PC-3 (cell line): Measurements from ENCODE around the gene RHOXF1.

Source experiments
- CTCF ChIP-seq: fragments of 300-600 bp; sonication (generic); conservative IDR thresholded peaks from 2 replicates; pipeline ENCODE4 v1.5.1; 2017; ENCODE audit warnings: antibody characterized with exemption, low read depth, mild to moderate bottlenecking, low read length
- EZH2 ChIP-seq: fragments of 300-600 bp; sonication (generic); IDR thresholded peaks from one replicate; pipeline ENCODE4 v1.6.1; 2017; ENCODE audit warnings: antibody characterized with exemption, mild to moderate bottlenecking, low read length; ENCODE audit not compliant: unreplicated experiment
- EZH2phosphoT487 ChIP-seq: fragments of 300-600 bp; sonication (generic); IDR thresholded peaks from 2 replicates; pipeline ENCODE4 v1.6.1; 2018; ENCODE audit warnings: mild to moderate bottlenecking, antibody characterized with exemption, low read length, borderline replicate concordance

GRCh38 chrX:120090208-120090607, 25.5 kb downstream of the RHOXF1 start:
- peak; percentile 24; the same call in 1 of the 2 replicates for TF ChIP-seq CTCF
- TF ChIP-seq EZH2phosphoT487: no peak
- TF ChIP-seq EZH2: no peak
